NCI-H187 (cell line): ENCODE data around the gene H1-8.

Experiments
- DNase-seq, 2 experiments: peaks; one replicate each; lab custom pipeline; 2025; lab: John Stamatoyannopoulos, UW

H1-8 gene

GRCh38 chr3:129593595-129594339 is 50.8 kb downstream of the H1-8 start:
- peak; percentile 73 to 81 for DNase-seq

- no peak for DNase-seq
Measured at GRCh38 chr3:129594409-129594808, 51.4 kb downstream of the H1-8 start.

- DNase-seq = no peak
Measured at GRCh38 chr3:129594907-129595390, 52.0 kb downstream of the H1-8 start.

- DNase-seq = no peak
Measured at GRCh38 chr3:129595544-129596193, 52.7 kb downstream of the H1-8 start.

DNA sequence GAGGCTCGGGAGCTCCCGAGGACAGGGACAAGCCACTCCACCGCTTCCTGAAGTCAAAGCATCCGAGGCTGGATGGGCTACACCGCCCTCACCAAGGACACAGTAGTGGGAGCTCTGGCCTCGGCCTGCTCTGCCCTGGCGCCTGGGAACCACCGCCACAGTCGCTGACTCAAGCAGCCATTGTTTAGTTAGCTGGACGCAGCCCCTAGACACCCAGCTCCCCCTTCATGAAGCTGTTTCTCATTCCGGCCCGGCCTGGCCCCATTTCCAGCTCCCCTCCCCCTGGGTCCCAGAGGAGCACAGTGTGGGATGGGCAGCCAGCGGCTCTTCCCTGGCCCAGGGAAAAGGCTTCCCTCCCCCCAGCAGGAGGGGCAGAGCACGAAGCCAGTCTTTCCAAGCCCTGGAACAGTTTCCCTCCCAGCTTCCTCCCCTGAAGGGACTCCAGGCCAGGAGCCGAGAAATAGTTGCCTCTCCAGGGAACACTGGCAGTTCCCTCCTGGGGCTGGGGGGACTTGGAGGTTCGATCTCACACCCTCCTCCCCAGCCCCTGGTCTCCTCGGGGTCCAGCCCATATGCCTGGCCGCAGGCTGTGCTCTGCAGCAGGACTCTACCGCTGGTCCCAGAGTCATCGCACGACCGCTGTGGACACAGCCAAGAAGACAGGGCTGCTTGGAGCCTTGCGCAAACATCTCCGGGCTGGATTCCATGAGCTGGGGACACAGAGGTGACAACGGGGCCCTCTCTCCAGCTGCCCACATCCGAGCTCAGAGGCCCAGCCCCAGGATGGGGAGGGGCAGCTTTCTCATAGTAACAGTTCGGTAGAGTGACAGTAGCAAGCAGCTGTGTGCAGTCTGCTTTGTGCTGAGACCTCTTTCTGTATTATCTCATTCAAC is 53.5 kb downstream of the H1-8 start:
- no peak for DNase-seq

GRCh38 chr3:129597087-129597999 is 54.4 kb downstream of the H1-8 start:
- no peak for DNase-seq

DNA sequence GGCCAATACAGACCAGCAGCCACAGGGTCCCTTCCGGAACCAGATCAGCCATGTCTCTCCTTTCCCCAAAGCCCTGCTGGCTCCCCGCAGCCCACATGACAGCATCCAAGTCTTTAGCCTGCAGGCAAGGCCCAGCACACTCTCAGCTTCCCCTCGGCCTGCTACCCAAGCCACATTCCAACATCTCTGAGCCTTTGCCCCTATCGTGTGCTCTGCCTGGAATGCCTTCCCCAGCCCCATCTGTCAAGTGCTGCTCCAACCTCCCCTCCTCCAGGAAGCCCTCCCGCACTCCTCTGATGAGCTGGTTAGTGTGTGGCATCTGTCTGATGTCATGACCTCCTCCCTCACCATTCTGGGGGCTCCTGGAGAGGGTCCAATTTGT is 55.0 kb downstream of the H1-8 start:
- DNase-seq = no peak

DNA sequence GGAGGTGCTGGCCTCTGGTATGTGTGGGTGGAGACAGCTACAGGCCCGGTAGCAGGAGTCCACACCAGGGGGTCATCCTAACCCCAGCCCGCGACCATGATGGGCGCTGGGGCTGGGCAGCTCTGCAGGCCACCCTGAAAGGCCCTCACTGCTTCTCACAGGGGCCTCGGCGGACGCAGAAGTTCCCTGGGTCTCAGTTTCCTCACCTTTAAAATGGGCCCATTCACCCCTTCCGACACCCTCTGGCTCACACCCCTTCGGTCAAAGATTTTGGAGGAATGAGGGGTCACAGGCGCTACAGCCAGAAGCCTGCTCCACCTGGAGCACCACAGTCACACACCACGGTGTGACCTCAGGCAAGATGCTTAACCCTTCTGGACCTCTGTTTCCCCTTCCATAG is 55.5 kb downstream of the H1-8 start:
- no peak for DNase-seq

- no peak for DNase-seq
Measured at GRCh38 chr3:129599073-129599472, 56.1 kb downstream of the H1-8 start.

GRCh38 chr3:129599607-129600006 is 56.6 kb downstream of the H1-8 start:
- DNase-seq = no peak

DNA sequence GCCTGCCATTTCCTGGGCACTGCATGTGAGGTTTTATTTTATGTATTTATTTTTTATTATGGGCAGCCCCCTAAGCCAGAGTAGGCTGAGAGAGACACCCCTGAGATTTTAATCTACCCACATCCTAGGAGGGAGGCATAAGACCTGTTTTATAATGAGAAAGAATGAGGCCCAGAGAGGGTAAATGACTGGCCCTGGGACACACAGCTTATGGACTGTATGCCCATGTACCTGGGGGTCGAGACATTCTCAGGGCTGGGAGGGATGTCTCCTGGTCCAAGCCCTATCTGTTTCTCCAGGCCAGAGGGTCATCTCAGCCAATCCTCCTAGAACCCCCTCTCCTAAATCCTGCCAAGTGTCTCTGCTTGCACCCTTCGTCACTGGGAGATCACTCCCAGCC is 57.4 kb downstream of the H1-8 start:
- DNase-seq = no peak
